ENCODE results near the gene KCNF1.

The KCNF1 gene, protein sequence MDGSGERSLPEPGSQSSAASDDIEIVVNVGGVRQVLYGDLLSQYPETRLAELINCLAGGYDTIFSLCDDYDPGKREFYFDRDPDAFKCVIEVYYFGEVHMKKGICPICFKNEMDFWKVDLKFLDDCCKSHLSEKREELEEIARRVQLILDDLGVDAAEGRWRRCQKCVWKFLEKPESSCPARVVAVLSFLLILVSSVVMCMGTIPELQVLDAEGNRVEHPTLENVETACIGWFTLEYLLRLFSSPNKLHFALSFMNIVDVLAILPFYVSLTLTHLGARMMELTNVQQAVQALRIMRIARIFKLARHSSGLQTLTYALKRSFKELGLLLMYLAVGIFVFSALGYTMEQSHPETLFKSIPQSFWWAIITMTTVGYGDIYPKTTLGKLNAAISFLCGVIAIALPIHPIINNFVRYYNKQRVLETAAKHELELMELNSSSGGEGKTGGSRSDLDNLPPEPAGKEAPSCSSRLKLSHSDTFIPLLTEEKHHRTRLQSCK

DNA sequence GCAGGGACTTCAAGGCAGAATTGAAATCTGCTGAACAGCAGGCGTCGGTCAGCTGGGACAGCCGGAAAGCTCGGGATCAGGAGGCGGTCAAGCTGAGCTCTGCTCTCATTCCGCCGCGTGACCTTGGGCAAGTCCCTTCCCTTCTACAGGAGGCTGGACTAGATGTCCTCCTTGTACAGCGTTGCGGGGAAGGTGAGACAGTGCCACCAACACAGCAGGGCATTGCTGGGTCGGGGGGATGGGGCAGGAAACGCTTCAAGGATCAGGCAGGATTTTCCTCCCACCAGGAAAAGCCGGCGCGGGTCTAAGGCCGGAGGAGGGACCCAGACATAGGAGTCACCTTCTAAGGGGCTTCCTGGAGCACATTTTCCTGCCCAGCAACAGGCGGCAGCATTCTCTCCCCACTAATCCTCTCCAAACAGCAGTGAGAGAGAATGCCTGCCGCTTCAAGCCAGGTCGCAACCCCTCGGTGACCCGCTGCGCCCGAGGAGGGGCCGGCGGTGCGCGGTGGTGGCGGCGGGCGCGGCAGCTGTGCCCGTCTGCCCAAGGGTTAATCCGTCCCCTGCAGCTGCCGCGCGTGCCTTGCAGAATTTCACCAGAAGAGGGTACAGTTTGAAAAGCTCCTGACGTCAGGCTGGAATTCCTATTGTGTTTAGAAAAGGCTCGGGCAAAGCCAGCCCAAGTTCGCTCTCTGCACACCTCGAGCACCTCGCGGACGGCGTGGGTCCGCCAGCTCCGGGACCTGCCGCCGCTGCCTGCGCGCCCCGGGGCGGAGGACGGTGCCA is at the start of gene KCNF1:
Gene KCNF1, plus strand, starts transcription at position 644 of the 785 bp plus-strand sequence. CDS start 493 bp downstream, outside the sequence.
- peak in 1 of 2 experiments; percentile 20 for DNase-seq (ENCODE audit: low read depth in 2 of 2)

DNA sequence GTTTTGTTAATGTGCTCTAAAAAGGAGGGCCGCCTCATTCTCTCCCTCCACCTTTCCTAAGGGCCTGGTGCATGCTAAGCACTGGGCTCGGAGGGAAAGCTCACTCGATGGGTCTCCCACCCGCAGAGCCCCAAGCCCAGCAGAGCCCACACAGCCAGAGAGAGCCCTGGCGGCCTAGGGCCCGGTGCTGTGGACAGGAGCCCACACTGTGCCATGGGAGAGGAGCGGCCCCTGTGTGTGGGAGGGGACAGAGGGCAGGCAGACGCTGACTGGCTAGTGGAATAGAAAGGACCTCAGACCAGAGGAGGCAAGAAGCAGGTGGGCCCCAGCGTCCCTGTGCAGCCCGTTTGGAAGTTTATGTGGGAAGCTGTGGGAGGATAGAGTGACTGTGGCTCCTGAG is 49.4 kb upstream of the KCNF1 start:
- DNase-seq (ENCODE audit: low read depth in 2 of 2) = no peak

DNA sequence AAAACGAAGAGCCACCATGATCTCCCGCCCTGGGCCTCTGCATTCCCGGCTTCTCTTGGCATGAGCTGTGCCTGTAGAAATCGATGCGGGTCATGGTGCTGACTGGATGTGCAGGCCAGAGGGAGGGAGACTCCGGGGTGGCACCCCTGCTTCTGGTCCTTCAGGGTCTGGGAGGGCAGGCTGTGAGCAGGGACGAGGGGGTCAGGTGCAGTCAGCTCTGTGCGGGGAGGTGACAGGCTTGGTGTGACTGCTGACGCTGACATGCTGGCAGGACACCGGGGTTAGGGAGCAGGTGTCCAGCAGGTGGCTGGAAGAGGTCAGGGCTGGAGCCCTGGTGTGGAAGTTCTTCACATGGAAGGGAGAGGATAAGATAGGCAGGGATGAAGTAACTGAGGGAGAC is 48.7 kb upstream of the KCNF1 start:
- DNase-seq (ENCODE audit: low read depth in 2 of 2) = no peak

DNA sequence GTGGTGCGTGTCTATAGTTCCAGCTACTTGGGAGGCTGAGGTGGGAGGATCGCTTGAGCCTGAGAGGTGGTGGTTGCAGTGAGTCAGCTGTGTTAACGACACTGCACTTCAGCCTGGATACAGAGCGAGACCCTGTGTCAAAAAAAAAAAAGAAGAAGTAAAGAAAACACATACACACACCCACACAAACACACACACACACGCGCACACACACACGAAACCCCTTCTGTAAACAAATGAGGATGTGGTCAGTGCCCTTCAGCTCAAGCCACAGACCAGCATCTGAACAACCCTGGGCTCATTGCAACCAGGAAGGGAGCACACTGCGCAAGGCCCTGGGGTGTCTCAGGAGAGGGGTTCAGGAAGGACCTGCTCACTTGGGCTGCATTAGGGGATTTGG is 47.9 kb upstream of the KCNF1 start:
- no peak for DNase-seq (ENCODE audit: low read depth in 2 of 2)

DNA sequence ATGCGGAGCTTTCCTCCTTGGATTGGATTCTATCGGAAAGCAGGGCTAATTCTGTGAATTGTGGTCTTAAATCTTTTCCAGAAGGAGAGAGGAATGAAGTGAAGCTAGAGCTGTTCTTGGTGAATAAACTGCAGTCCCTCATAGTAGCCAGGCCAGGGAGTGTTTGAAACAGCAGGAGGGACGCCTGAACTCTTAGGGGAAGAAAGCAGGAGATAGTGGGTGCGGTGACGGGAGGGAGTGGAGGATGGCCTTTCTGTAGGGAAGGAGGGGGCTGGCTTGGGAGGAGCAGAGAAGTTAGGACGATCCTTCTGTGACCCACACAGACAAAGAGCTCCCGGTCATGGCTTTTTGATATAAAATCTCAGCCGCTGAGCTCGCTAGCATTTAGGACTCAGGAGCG is 47.5 kb upstream of the KCNF1 start:
- DNase-seq (ENCODE audit: low read depth in 2 of 2) = no peak

DNA sequence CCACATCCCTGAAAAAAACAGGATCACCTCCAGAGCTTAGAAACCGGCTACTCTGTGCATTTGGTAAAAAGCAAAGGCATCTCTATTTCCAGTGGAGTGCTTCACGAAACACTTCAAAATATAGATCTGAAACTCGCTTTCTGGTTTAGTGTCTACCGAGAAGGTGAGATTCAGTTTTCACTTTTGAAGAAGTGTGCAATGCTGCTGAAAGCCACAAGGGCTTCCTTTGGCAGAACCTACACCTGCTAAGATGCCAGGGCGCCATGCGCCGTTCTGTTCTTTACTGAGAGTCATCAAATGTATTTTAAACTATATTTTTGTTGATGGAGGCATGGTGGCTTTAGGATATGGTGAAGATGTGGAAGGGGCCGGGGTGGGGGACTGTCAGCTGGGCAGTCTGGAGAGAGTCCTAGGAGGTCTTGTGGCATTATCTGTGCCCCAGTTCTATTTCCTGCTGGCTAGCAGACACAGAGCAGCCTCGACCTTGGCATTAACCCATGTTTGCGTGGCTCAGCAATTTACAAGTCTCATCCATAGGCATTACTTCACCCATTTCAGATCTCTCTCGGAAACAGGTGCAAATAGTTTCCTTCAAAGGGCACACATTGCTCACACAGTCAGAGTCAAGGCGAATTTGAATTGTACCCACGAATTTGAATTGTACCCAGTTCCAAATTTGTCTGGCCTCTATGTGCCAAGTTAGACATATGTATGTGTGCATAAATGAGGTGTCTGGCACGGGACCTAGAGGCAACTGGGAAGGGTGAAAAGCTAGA is 46.7 kb upstream of the KCNF1 start:
- no peak for DNase-seq (ENCODE audit: low read depth in 2 of 2)

DNA sequence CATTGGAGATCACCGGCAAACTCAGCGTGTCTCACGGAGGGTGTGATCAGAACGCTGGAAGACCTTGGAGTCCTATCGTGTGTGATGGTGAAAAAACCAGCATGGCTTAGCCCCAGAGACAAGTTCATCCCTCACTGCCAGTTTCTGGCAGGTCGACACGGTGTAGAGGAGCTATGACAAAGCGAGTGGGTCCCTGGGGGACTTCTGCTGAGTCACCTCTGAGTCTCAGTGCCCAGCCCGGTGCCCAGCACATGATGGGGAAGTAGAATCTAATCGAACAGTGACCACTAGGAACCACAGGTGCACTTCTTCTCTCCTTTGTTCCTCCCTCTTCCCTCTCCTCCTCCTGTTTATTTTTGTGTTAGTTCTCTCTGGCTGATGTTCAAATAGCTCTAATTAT is 45.9 kb upstream of the KCNF1 start:
- DNase-seq (ENCODE audit: low read depth in 2 of 2) = no peak

DNA sequence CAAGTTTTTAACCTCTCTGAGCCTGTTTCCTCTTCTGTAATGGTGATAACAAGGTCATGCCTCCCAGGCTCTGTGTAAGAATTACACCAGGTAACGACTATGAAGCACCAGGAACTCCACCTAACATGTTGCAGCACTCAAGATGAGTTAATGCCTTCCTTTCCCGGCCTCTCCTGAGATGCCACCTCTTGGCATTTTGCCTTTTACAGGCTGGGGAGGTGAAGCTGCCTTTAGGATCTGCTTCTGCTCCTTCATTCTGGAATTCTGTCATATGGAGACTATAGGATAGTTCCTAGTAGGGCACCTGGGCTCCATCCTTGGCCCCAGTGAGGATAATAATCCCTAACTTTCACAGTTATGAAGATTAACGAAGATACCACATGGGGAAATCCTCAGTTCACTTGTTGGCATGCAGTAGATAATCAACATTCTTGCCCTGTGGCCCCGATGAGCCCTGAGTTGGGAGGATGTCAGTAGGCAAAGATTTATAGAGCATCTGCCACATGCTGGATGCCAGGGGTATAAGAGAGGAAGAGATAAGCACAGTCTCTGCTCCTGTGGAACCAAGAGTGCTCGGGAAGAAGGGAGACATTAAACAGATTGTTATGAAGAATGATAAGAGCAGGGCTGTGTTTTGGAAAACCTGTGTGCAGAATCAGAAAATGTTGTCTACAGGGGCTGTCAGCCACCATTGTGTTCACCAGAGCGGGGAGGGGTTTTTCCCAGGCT is 43.9 kb upstream of the KCNF1 start:
- DNase-seq (ENCODE audit: low read depth in 2 of 2) = no peak

DNA sequence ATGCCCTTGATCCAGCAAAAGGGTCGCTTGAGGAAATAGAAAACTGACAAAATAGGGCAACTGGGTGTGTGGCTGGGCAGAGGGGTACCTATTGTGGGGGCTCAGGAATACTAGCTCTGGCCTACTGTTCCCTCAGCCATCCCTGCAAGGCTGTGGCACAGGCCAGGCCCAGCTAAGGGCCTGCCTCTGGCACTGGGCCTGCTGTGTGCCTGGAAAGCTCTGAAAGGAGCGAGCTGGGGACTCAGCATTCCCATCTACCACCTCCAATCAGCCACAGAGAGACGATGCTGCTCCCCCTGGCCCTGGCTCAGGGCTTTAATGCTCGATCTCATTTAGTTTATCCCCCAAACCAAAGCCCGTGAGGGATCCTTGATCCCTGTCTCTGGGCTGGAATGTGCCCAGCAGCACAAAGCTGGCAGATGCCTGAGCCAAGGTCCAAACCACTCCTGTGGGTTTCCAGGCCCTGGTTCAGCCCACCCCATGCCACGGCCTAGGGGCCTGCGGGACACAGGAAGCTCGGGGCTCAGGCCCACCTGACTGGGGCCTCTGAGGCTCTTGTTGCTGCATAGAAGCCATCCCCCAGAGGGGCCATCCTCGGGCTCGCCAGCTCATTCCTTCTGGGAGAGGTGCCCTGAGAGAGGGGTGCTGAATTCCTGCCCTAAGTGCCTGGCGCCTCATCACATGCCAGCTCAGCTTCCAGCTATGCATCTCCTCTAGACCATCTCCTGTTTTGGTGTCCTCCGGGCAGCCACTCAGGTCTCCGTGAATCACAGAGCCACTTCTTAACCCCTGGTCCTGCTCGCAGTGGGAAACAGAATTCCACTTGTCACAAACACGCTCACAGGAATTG is 43.0 kb upstream of the KCNF1 start:
- DNase-seq (ENCODE audit: low read depth in 2 of 2) = no peak

DNA sequence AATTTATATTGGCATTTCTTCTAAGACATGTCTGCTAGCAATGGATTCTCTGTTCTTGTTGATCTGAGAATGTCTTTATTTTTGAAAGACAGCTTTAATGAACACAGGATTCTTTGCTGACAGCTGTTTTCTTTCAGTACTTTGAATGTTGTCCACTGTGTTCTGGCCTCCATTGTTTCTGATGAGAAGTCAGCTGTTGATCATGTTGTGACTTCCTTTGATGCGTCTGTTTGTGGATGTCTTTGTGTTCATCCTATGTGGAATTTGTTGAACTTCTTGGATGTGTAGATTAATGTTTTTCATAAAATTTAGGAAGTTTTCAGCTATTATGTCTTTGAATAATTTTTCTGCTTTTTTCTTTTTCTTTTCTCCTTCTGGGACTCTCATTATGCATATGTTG is 39.8 kb upstream of the KCNF1 start:
- no peak for DNase-seq (ENCODE audit: low read depth in 2 of 2)

DNA sequence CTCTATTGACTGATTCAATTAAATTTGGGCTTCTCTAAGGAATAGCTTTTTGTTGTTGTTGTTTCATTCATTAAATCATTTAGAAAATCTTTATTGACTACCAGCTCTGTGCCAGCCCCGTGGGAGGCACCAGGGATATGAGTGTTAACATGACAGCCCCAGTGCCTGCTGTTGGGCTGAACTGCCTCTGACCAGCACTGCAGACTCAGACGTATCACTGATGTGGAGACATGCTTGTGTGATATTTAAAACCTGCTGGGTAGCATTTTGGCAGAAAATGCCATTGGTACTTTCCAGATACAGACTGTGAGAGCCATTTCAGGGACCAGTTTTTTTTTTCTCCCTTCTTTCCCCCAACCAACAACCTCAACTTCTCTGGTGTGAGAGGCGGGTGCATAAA is 38.6 kb upstream of the KCNF1 start:
- no peak for DNase-seq (ENCODE audit: low read depth in 2 of 2)

DNA sequence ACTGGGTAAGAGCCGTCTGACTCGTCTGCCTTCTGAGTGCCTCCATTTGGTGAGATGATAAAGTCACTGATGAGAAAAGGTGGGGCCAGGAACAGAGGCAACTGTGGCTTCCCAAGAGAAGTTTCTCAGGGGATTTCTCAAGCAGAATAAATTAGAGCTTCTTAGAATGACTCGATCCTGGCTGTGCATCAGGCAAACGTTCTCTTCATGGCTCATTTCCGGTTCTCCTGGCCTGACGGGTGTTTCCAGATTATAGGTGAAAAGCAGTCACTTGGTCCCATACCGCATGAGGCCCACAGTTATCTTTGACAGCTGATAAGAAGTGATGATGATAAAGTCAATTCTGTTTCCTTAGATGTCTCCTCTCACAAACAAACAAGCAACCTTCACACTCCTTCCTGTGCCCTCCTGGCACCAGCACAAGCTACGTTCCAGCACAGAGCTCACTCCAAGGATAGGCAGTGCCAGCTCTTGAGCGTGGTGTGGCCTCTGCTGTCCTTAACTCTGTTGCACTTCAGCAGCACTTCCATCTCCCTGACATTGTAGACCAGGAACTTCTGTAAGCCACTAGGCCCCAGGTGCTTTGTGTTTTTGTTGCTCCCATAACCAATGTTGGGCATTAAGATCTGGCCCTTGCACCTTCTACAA is 37.8 kb upstream of the KCNF1 start:
- DNase-seq (ENCODE audit: low read depth in 2 of 2) = no peak

DNA sequence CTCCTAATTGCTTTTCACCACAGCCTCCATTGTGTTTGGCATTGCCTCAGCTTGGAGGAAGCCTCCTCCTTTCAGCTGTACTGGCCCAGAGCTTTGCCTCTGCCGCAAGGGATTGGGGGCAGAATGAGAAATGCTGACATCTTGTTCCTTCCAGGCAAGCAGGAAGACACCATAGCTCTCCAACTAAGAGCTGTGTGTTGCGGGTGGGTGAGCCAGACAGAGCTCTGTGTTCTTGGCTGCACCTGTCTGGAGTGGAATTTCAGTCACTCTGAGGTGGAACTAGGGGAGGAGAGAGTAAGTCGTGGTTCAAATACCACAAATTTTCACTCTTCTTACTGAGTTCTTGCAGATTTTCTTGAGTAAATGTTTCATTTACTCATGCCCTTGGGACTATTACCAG is 36.6 kb upstream of the KCNF1 start:
- no peak for DNase-seq (ENCODE audit: low read depth in 2 of 2)

DNA sequence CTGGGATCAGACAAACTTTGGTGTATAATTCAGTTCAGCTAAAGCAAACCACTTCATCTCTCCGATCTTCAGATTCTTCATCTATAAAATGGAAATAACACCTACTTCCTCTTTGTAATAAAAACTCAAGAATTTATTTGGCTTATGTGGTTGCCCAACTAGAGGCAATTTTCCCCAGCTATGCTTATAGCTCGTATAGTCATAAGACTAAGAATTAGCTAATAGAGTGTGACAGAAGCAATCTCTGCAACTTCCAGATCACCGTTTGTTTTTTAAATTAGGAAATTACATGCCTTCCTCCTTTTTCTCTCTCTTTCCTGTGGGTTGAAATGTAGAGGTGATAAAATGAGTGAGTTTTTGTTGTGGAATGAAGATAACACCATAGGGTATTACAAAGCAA is 35.3 kb upstream of the KCNF1 start:
- DNase-seq (ENCODE audit: low read depth in 2 of 2) = no peak

DNA sequence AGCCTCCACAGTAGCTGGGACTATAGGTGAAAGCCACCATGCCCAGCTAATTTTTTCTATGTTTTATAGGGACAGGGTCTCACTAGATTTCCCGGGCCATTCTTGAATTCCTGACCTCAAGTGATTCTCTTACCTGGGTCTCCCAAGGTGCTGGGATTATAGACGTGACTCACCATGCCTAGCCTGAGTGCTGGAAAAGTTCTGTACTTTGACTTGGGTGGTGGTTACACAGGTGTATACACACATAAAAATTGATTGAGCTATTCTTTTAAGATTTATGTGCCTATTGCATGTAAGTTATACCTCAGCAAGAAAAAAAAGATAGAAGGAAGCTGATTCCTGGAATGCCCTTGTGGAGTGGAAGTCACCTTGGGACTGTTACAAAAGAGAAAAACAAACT is 34.8 kb upstream of the KCNF1 start:
- DNase-seq (ENCODE audit: low read depth in 2 of 2) = no peak

DNA sequence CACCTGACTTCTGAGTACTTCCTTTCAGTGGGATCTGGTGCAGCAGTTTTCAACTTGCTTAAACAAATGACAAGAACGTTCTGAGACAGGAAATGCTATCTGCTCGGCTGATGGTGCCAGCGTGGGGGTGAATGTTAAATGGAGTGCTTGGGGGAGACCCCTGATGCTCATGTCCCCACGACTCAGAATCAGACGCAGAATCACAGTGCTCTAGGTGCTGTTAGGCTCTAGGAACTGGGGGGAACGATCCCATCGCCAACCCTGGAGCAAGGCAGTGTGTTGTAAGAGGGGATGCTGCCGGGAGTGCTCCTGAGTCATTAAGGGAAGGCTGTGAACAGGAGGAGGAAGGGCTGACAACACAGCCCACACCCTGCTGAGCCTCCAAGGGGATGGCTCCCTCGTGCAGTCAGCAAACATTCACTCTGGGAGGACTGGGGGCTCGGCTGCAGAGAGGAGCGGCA is 34.1 kb upstream of the KCNF1 start:
- no peak for DNase-seq (ENCODE audit: low read depth in 2 of 2)

DNA sequence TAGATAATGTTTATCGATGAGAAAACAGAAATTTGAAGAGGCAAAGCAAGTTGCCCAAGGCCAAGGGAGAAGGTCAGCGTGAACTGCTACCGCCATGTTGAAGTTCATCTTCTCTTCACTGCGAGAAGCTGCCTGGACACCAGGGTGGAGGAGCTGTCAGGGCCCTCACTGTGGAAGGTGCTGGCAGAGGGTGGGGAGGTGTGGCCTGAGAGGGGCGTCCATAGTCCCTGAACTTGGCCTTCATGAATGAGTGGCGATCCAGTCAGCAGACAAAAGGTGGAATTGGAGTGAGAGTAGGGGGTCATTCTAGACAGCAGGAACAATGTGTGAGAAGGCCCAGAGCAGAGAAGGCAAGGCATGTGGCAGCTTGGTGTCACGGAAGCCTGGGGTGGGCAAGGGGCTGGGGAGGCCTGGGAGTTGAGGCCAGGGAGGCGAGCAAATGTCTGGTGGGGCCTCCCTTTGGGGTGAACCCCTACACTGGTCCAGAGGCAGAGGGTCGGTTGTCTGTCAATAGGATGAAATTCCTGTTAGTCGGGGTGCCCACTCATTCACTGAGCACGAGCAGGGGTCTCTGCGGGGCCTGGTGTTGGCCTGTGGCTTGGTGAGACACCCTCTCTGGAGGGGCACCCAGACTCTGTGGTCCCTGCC is 33.3 kb upstream of the KCNF1 start:
- no peak for DNase-seq (ENCODE audit: low read depth in 2 of 2)

DNA sequence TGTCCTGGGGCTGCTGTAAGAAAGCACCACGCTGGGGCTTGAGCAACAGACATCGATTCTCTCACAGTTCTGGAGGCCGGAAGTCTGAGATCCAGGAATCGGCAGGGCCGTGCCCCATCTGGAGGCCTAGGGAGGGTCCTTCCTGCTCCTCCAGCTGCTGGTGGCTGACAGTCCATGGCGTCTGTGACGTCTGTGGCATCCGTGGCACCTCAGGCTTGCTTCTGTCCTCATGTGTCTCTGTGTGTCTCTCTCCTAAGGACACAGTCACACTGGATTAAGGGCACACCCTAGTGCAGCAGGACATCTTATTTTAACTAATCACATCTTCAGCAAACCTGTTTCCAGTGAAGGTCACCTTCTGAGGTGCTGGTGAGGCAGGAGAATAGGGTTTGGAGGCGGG is 32.6 kb upstream of the KCNF1 start:
- no peak for DNase-seq (ENCODE audit: low read depth in 2 of 2)

All from fibroblast of skin of left quadriceps (primary cell).